ENCODE data around the gene TOP3B.

DNA sequence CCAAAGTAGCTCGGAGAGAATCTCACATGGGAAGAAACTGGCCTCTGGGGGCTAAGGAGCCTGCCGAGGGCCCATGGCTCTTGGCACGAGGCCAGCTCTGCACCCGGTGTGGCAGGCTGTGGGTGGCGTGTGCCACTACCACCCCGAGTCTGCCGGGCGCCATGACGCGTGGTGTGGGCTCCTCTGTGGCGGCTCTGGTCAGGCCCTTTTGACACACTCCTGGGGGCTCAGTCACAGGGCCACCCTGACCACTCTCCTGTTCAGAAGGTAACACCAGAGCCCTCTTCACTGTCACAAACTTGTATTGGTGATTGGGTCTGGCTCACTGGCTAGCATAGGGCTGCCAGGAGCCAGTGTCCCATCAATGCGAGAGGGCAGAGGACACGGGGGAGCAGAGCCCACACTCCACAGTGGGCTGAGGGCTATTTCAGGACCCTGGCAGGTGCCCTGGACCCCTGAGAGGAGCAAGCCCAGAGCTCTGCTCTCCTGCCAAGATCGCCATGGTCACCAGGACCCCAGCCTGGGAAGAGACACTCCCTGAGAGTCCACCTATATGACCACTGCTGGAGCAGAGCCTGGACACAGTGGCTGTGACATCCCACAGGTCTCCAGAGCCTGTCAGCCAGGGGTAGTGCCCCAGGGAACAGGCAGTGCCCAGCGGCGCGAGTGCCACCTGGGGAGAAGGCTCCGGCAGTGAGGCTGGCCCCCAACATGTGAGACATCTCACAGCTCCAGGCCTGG, 21.3 kb downstream of the TOP3B start:
- TF ChIP-seq, protein P1, sequence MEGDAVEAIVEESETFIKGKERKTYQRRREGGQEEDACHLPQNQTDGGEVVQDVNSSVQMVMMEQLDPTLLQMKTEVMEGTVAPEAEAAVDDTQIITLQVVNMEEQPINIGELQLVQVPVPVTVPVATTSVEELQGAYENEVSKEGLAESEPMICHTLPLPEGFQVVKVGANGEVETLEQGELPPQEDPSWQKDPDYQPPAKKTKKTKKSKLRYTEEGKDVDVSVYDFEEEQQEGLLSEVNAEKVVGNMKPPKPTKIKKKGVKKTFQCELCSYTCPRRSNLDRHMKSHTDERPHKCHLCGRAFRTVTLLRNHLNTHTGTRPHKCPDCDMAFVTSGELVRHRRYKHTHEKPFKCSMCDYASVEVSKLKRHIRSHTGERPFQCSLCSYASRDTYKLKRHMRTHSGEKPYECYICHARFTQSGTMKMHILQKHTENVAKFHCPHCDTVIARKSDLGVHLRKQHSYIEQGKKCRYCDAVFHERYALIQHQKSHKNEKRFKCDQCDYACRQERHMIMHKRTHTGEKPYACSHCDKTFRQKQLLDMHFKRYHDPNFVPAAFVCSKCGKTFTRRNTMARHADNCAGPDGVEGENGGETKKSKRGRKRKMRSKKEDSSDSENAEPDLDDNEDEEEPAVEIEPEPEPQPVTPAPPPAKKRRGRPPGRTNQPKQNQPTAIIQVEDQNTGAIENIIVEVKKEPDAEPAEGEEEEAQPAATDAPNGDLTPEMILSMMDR (IDR thresholded peaks at IDR 0.05; ENCODE audit: low read depth, low read length, poor library complexity, severe bottlenecking), result no peak
- TF ChIP-seq EZH2phosphoT487 (IDR thresholded peaks at IDR 0.05; ENCODE audit: borderline replicate concordance, low read length), result no peak

Data from DOHH2 (cell line).